Measurements from ENCODE around the gene ABCC5. TPM values are rescaled to one million over a fixed set of nuclear protein-coding genes. Genes with fewer than 3 reads are reported as not detected.

ABCC5 gene
- total and polyA plus RNA-seq, 4 donors: 13.0 to 49.6 (median 26.4) TPM

DNA sequence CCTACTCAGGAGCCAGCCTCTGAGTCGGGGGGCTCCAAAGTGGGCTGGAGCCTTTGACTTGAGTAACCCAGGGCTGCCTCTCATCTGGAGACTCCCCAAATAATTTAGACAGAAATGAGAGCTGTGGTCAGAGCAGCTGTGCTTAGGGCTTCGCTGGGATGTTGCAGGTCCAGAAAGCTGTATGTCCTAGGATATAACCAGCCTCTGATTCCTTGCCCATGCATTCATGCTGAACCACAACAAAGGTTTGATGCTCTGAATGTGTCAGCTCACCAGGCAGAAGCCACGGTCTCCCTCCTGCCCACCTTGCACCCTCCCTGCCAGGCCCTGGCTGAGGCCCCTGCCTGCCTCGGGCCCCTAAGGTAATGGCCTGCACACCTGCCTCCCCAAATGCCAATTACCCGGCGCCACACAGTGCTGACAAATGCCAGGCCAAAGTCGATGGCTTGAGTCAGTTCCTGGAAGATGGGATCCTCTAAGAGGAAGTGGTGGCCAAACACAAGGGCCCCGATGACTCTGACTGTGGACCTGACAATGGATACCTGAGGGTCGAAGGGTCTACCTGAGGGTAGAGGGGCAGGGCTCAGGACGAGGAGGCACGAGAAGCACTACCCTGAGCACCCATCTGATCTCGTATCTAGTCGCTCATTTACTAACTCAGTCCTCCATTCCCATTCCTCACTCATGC, 111.3 kb downstream of the ABCC5 start:
- no peaks in the 10 kb centered on the region for H3K36me3 ChIP-seq (ENCODE audit: control insufficient read depth in 1 of 2, insufficient read depth in 2 of 2, low read length in 1 of 2)
- H3K27ac ChIP-seq (ENCODE audit: low read depth in 1 of 2, low read length in 2 of 2): no peak overlapping the region
- H3K27me3 ChIP-seq (ENCODE audit: control insufficient read depth in 1 of 2, insufficient read depth in 2 of 2, low read length in 1 of 2): no peaks in the 10 kb centered on the region
- DNase-seq: no peak
- intact Hi-C loops (cut with DNase I): no loop called here
- H3K4me3 ChIP-seq (ENCODE audit: low read length in 2 of 2): no peak overlapping the region
- H3K9me3 ChIP-seq (ENCODE audit: control insufficient read depth, low read length): no peaks in the 10 kb centered on the region
- ATAC-seq (ENCODE audit: low FRiP score): no peak
- no peaks in the 10 kb centered on the region for H3K4me1 ChIP-seq (ENCODE audit: control insufficient read depth in 1 of 2, insufficient read depth in 2 of 2, low read length in 2 of 2)
- 80 to 81% methylated on average over 13 of the region's 13 CpGs for WGBS, 2 donors

- H3K36me3 ChIP-seq (ENCODE audit: control insufficient read depth in 1 of 2, insufficient read depth in 2 of 2, low read length in 1 of 2): no peaks in the 10 kb centered on the region
- no peak for ATAC-seq (ENCODE audit: low FRiP score)
- DNase-seq: peak in 1 of 2 donors; percentile 40
- no peaks in the 10 kb centered on the region for H3K9me3 ChIP-seq (ENCODE audit: control insufficient read depth, low read length)
- no peaks in the 10 kb centered on the region for H3K4me1 ChIP-seq (ENCODE audit: control insufficient read depth in 1 of 2, insufficient read depth in 2 of 2, low read length in 2 of 2)
- intact Hi-C loops (cut with DNase I): loop anchor here in 1 of 2 donors (5.0 kb wide), 1 partner anchor 337 kb away; no protein-coding TSS in a partner anchor
- no peak overlapping the region for H3K27ac ChIP-seq (ENCODE audit: low read depth in 1 of 2, low read length in 2 of 2)
- WGBS, 2 donors: 74 to 78% methylated on average over 14 of the region's 14 CpGs
- H3K4me3 ChIP-seq (ENCODE audit: low read length in 2 of 2): no peak overlapping the region
- no peaks in the 10 kb centered on the region for H3K27me3 ChIP-seq (ENCODE audit: control insufficient read depth in 1 of 2, insufficient read depth in 2 of 2, low read length in 1 of 2)
These were observed 112.6 kb downstream of the ABCC5 start for GRCh38 chr3:183904833-183905780.

GRCh38 chr3:183898028-183898431, 119.7 kb downstream of the ABCC5 start:
- Histone ChIP-seq H3K27ac (ENCODE audit: low read depth in 1 of 2, low read length in 2 of 2) (no peak overlapping the region), H3K4me1 (ENCODE audit: control insufficient read depth in 1 of 2, insufficient read depth in 2 of 2, low read length in 2 of 2) (no peaks in the 10 kb centered on the region), H3K4me3 (ENCODE audit: low read length in 2 of 2) (no peak overlapping the region), H3K9me3 (ENCODE audit: control insufficient read depth, low read length) (no peaks in the 10 kb centered on the region), H3K36me3 (ENCODE audit: control insufficient read depth in 1 of 2, insufficient read depth in 2 of 2, low read length in 1 of 2) (no peaks in the 10 kb centered on the region), H3K27me3 (ENCODE audit: control insufficient read depth in 1 of 2, insufficient read depth in 2 of 2, low read length in 1 of 2) (no peaks in the 10 kb centered on the region)
- no peak for ATAC-seq (ENCODE audit: low FRiP score)
- 66 to 68% methylated on average over 11 of the region's 11 CpGs for whole genome bisulfite sequencing, 2 donors
- DNase-seq: peak in 1 of 2 donors; percentile 31
- intact Hi-C loops (cut with DNase I): loop anchor here (5.0 to 10.0 kb wide), 2 partner anchors 234 to 357 kb away; no protein-coding TSS in a partner anchor

GRCh38 chr3:183897606-183898005, 120.1 kb downstream of the ABCC5 start:
- no peaks in the 10 kb centered on the region for H3K9me3 ChIP-seq (ENCODE audit: control insufficient read depth, low read length)
- H3K27ac ChIP-seq (ENCODE audit: low read depth in 1 of 2, low read length in 2 of 2): no peak overlapping the region
- no peak overlapping the region for H3K4me3 ChIP-seq (ENCODE audit: low read length in 2 of 2)
- WGBS, 2 donors: 90 to 91% methylated on average over 4 of the region's 4 CpGs
- H3K4me1 ChIP-seq (ENCODE audit: control insufficient read depth in 1 of 2, insufficient read depth in 2 of 2, low read length in 2 of 2): no peaks in the 10 kb centered on the region
- no peak for DNase-seq
- H3K36me3 ChIP-seq (ENCODE audit: control insufficient read depth in 1 of 2, insufficient read depth in 2 of 2, low read length in 1 of 2): no peaks in the 10 kb centered on the region
- no peaks in the 10 kb centered on the region for H3K27me3 ChIP-seq (ENCODE audit: control insufficient read depth in 1 of 2, insufficient read depth in 2 of 2, low read length in 1 of 2)
- intact Hi-C loops (cut with DNase I): loop anchor here (5.0 to 10.0 kb wide), 2 partner anchors 235 to 357 kb away; no protein-coding TSS in a partner anchor
- no peak for ATAC-seq (ENCODE audit: low FRiP score)

GRCh38 chr3:183896610-183897009, 121.1 kb downstream of the ABCC5 start:
- intact Hi-C loops (cut with DNase I): loop anchor here (5.0 to 10.0 kb wide), 2 partner anchors 236 to 358 kb away; no protein-coding TSS in a partner anchor
- no peak for DNase-seq
- no peaks in the 10 kb centered on the region for H3K36me3 ChIP-seq (ENCODE audit: control insufficient read depth in 1 of 2, insufficient read depth in 2 of 2, low read length in 1 of 2)
- no peaks in the 10 kb centered on the region for H3K9me3 ChIP-seq (ENCODE audit: control insufficient read depth, low read length)
- ATAC-seq (ENCODE audit: low FRiP score): no peak
- no peaks in the 10 kb centered on the region for H3K4me1 ChIP-seq (ENCODE audit: control insufficient read depth in 1 of 2, insufficient read depth in 2 of 2, low read length in 2 of 2)
- H3K4me3 ChIP-seq (ENCODE audit: low read length in 2 of 2): no peak overlapping the region
- H3K27me3 ChIP-seq (ENCODE audit: control insufficient read depth in 1 of 2, insufficient read depth in 2 of 2, low read length in 1 of 2): no peaks in the 10 kb centered on the region
- no peak overlapping the region for H3K27ac ChIP-seq (ENCODE audit: low read depth in 1 of 2, low read length in 2 of 2)
- 63 to 71% methylated on average over 2 of the region's 2 CpGs for WGBS, 2 donors

GRCh38 chr3:183896184-183896583, 121.5 kb downstream of the ABCC5 start:
- H3K9me3 ChIP-seq (ENCODE audit: control insufficient read depth, low read length): no peaks in the 10 kb centered on the region
- H3K4me3 ChIP-seq (ENCODE audit: low read length in 2 of 2): no peak overlapping the region
- DNase-seq (peak in 1 of 2 donors; percentile 42), ATAC-seq (ENCODE audit: low FRiP score) (no peak)
- H3K27ac ChIP-seq (ENCODE audit: low read depth in 1 of 2, low read length in 2 of 2): no peak overlapping the region
- no peaks in the 10 kb centered on the region for H3K4me1 ChIP-seq (ENCODE audit: control insufficient read depth in 1 of 2, insufficient read depth in 2 of 2, low read length in 2 of 2)
- no peaks in the 10 kb centered on the region for H3K36me3 ChIP-seq (ENCODE audit: control insufficient read depth in 1 of 2, insufficient read depth in 2 of 2, low read length in 1 of 2)
- 83% methylated on average over 3 of the region's 3 CpGs for WGBS, 2 donors
- intact Hi-C loops (cut with DNase I): loop anchor here (5.0 to 10.0 kb wide), 2 partner anchors 236 to 359 kb away; no protein-coding TSS in a partner anchor
- no peaks in the 10 kb centered on the region for H3K27me3 ChIP-seq (ENCODE audit: control insufficient read depth in 1 of 2, insufficient read depth in 2 of 2, low read length in 1 of 2)

- DNase-seq (peak in 1 of 2 donors; percentile 51), ATAC-seq (ENCODE audit: low FRiP score) (no peak)
- no peaks in the 10 kb centered on the region for H3K9me3 ChIP-seq (ENCODE audit: control insufficient read depth, low read length)
- H3K27me3 ChIP-seq (ENCODE audit: control insufficient read depth in 1 of 2, insufficient read depth in 2 of 2, low read length in 1 of 2): no peaks in the 10 kb centered on the region
- intact Hi-C loops (cut with DNase I): loop anchor here (1.0 to 10.0 kb wide), 3 partner anchors 122 to 359 kb away; partner anchors contain the start of gene ABCC5 (in 1 of the 2)
- H3K4me1 ChIP-seq (ENCODE audit: control insufficient read depth in 1 of 2, insufficient read depth in 2 of 2, low read length in 2 of 2): no peaks in the 10 kb centered on the region
- H3K36me3 ChIP-seq (ENCODE audit: control insufficient read depth in 1 of 2, insufficient read depth in 2 of 2, low read length in 1 of 2): no peaks in the 10 kb centered on the region
- no peak overlapping the region for H3K4me3 ChIP-seq (ENCODE audit: low read length in 2 of 2)
- 86 to 89% methylated on average over 6 of the region's 6 CpGs for WGBS, 2 donors
- H3K27ac ChIP-seq (ENCODE audit: low read depth in 1 of 2, low read length in 2 of 2): no peak overlapping the region
These were observed 121.9 kb downstream of the ABCC5 start for GRCh38 chr3:183895774-183896173.

DNA sequence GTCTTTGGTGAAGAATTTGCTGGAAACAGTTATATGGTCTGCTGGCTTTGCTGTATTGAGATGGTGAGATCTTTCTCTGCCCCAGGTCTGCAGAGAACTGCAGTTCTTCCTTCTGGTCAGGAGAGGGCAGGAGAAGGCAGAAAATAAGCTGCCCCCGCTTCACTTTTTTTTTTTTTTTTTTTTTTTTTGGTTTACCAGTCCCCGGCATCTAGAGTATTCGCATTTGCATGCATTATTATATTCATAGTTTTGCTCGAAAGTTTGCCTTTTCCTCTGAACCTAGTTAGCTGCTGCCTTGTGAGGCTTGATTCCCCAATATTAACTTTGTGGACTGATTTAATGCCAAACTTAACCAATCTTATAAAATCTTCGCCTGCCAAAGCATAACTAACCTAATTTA, 122.4 kb downstream of the ABCC5 start:
- H3K4me3 ChIP-seq (ENCODE audit: low read length in 2 of 2): no peak overlapping the region
- H3K9me3 ChIP-seq (ENCODE audit: control insufficient read depth, low read length): no peaks in the 10 kb centered on the region
- DNase-seq: no peak
- no peak overlapping the region for H3K27ac ChIP-seq (ENCODE audit: low read depth in 1 of 2, low read length in 2 of 2)
- intact Hi-C loops (cut with DNase I): loop anchor here (1.0 to 10.0 kb wide), 3 partner anchors 122 to 360 kb away; partner anchors contain the start of gene ABCC5 (in 1 of the 2)
- no peaks in the 10 kb centered on the region for H3K36me3 ChIP-seq (ENCODE audit: control insufficient read depth in 1 of 2, insufficient read depth in 2 of 2, low read length in 1 of 2)
- H3K27me3 ChIP-seq (ENCODE audit: control insufficient read depth in 1 of 2, insufficient read depth in 2 of 2, low read length in 1 of 2): no peaks in the 10 kb centered on the region
- ATAC-seq (ENCODE audit: low FRiP score): peak; percentile 69
- H3K4me1 ChIP-seq (ENCODE audit: control insufficient read depth in 1 of 2, insufficient read depth in 2 of 2, low read length in 2 of 2): no peaks in the 10 kb centered on the region
- WGBS, 2 donors: 16 to 17% methylated on average over 5 of the region's 5 CpGs
